Ishikawa (cell line): ENCODE data around the gene CLEC14A.

ENCODE experiments used
- CEBPB ChIP-seq: IDR thresholded peaks from 2 replicates; pipeline ENCODE4 v1.6.1; 2012
- CREB1 ChIP-seq: IDR thresholded peaks from 2 replicates; pipeline ENCODE4 v1.6.1; 2012; ENCODE audit warnings: low read depth
- EGR1 ChIP-seq: IDR thresholded peaks from 2 replicates; pipeline ENCODE4 v1.6.1; 2012
- EP300 ChIP-seq: IDR thresholded peaks from 2 replicates; pipeline ENCODE4 v1.6.1; 2012; ENCODE audit warnings: borderline replicate concordance
- FOXM1 ChIP-seq: IDR thresholded peaks from 2 replicates; pipeline ENCODE4 v1.6.1; 2012; ENCODE audit warnings: low read depth, borderline replicate concordance
- NFIC ChIP-seq: IDR thresholded peaks from 2 replicates; pipeline ENCODE4 v1.6.1; 2012
- RAD21 ChIP-seq: IDR thresholded peaks from 2 replicates; pipeline ENCODE4 v1.6.1; 2012; ENCODE audit warnings: low read depth
- TAF1 ChIP-seq: IDR thresholded peaks from 2 replicates; pipeline ENCODE4 v1.6.1; 2012; ENCODE audit warnings: low read depth, mild to moderate bottlenecking
- TCF12 ChIP-seq: IDR thresholded peaks from 2 replicates; pipeline ENCODE4 v1.6.1; 2012; ENCODE audit warnings: low read depth
- TEAD4 ChIP-seq: IDR thresholded peaks from 2 replicates; pipeline ENCODE4 v1.6.1; 2012
- YY1 ChIP-seq: IDR thresholded peaks from 2 replicates; pipeline ENCODE4 v1.6.1; 2012; ENCODE audit warnings: low read depth
- ZBTB7A ChIP-seq: IDR thresholded peaks from 2 replicates; pipeline ENCODE4 v1.6.1; 2012; ENCODE audit warnings: low read depth
- TF ChIP-seq, protein P1 (sequence below): IDR thresholded peaks from 2 replicates; pipeline ENCODE4 v1.6.1; 2012
- TF ChIP-seq, protein P2 (sequence below): IDR thresholded peaks from 2 replicates; pipeline ENCODE4 v1.6.1; 2012
- TF ChIP-seq, protein P3 (sequence below): IDR thresholded peaks from 2 replicates; pipeline ENCODE4 v1.6.1; 2012; ENCODE audit warnings: low read depth, mild to moderate bottlenecking

CLEC14A gene

DNA sequence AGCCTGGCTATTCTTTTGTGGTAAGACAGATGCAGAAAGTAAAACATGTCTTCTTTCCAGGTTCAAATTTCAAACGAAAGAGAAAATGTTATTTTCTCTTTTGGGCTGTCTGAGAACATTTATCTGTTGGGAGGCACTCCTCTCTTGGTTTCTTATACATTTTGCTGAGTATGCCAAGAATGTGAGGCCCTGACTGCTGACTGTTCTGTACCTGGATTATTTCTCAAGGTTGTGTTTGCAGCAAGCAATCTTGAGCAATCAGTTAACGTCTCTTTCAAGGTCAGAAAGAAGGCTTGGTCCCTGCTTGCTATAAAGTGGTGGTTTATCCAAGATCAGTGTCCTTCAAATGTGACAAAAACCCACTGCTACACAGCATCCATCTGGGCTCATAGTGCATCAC, 38.3 kb downstream of the CLEC14A start:
- TF ChIP-seq EP300 (no peak), ZBTB7A (no peak), NFIC (no peak), EGR1 (no peak), TAF1 (no peak)
- TF ChIP-seq, protein P1, sequence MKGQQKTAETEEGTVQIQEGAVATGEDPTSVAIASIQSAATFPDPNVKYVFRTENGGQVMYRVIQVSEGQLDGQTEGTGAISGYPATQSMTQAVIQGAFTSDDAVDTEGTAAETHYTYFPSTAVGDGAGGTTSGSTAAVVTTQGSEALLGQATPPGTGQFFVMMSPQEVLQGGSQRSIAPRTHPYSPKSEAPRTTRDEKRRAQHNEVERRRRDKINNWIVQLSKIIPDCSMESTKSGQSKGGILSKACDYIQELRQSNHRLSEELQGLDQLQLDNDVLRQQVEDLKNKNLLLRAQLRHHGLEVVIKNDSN = no peak

DNA sequence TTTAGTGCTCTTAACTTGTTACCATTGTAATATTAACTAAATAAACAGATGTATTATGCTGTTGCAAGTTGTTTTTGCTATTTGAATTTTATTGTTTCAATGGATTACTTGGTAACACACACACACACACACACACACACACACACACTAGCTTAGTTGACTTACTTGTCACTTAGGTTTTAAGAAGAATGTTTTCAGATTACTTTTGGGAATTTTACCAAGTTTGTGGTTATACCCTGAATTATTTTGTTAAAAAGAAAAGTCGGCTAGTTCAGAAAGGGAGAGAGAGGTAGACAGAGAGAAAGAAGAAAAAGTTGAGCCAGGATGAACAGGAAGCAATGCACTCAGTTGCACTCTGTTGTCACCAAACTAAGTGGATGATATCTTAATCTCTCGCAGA, 42.9 kb downstream of the CLEC14A start:
- no peak for TF ChIP-seq YY1
- no peak for TF ChIP-seq ZBTB7A
- TF ChIP-seq, protein P2, sequence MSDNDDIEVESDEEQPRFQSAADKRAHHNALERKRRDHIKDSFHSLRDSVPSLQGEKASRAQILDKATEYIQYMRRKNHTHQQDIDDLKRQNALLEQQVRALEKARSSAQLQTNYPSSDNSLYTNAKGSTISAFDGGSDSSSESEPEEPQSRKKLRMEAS = no peak
- TF ChIP-seq, protein P3, sequence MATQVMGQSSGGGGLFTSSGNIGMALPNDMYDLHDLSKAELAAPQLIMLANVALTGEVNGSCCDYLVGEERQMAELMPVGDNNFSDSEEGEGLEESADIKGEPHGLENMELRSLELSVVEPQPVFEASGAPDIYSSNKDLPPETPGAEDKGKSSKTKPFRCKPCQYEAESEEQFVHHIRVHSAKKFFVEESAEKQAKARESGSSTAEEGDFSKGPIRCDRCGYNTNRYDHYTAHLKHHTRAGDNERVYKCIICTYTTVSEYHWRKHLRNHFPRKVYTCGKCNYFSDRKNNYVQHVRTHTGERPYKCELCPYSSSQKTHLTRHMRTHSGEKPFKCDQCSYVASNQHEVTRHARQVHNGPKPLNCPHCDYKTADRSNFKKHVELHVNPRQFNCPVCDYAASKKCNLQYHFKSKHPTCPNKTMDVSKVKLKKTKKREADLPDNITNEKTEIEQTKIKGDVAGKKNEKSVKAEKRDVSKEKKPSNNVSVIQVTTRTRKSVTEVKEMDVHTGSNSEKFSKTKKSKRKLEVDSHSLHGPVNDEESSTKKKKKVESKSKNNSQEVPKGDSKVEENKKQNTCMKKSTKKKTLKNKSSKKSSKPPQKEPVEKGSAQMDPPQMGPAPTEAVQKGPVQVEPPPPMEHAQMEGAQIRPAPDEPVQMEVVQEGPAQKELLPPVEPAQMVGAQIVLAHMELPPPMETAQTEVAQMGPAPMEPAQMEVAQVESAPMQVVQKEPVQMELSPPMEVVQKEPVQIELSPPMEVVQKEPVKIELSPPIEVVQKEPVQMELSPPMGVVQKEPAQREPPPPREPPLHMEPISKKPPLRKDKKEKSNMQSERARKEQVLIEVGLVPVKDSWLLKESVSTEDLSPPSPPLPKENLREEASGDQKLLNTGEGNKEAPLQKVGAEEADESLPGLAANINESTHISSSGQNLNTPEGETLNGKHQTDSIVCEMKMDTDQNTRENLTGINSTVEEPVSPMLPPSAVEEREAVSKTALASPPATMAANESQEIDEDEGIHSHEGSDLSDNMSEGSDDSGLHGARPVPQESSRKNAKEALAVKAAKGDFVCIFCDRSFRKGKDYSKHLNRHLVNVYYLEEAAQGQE = no peak
- no peak for TF ChIP-seq CEBPB

DNA sequence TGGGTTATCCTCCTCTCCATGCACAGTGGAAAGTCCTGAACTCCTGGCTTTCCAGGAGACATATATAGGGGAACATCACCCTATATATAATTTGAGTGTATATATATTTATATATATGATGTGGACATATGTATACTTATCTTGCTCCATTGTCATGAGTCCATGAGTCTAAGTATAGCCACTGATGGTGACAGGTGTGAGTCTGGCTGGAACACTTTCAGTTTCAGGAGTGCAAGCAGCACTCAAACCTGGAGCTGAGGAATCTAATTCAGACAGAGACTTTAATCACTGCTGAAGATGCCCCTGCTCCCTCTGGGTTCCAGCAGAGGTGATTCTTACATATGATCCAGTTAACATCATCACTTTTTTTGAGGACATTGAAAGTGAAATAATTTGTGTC, 43.8 kb downstream of the CLEC14A start:
- no peak for TF ChIP-seq TAF1
- TF ChIP-seq EGR1 = no peak
- no peak for TF ChIP-seq TEAD4
- no peak for TF ChIP-seq CREB1
- no peak for TF ChIP-seq YY1
- TF ChIP-seq, protein P1 = no peak
- TF ChIP-seq FOXM1 = no peak
- TF ChIP-seq CEBPB = no peak
- no peak for TF ChIP-seq NFIC
- TF ChIP-seq RAD21 = no peak
- no peak for TF ChIP-seq ZBTB7A
- TF ChIP-seq, protein P3 = no peak
- no peak for TF ChIP-seq TCF12
- TF ChIP-seq EP300 = no peak
- TF ChIP-seq, protein P2 = no peak

DNA sequence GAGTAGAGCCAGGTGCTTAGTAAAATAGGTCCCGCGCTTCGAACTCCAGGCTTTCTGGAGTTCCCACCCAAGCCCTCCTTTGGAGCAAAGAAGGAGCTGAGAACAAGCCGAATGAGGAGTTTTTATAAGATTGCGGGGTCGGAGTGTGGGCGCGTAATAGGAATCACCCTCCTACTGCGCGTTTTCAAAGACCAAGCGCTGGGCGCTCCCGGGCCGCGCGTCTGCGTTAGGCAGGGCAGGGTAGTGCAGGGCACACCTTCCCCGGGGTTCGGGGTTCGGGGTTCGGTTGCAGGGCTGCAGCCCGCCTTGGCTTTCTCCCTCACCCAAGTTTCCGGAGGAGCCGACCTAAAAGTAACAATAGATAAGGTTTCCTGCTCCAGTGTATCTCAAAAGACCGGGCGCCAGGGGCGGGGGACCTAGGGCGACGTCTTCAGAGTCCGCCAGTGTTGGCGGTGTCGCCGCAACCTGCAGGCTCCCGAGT, 44.6 kb downstream of the CLEC14A start:
- TF ChIP-seq ZBTB7A (no peak), CEBPB (no peak), RAD21 (no peak), NFIC (no peak), TCF12 (no peak), TAF1 (no peak), EGR1 (no peak), EP300 (no peak), YY1 (no peak), CREB1 (no peak), TEAD4 (no peak), FOXM1 (no peak)
- TF ChIP-seq, protein P1 = no peak
- TF ChIP-seq, protein P3 = no peak
- TF ChIP-seq, protein P2 = no peak
